GM19023 (cell line): ENCODE results near the gene NAT14.
"Not testable (repeated sequence)": the region's sequence is repeated elsewhere in the genome, so short reads cannot be mapped to it uniquely, and the experiment has no call there.

ENCODE experiments used
- ATAC-seq: cut with Tn5 transposase; IDR thresholded peaks from one replicate; pipeline ENCODE4 v1.9.1; 2021; ENCODE audit warnings: mild to moderate bottlenecking, moderate library complexity; ENCODE audit not compliant: unreplicated experiment

Gene NAT14

DNA sequence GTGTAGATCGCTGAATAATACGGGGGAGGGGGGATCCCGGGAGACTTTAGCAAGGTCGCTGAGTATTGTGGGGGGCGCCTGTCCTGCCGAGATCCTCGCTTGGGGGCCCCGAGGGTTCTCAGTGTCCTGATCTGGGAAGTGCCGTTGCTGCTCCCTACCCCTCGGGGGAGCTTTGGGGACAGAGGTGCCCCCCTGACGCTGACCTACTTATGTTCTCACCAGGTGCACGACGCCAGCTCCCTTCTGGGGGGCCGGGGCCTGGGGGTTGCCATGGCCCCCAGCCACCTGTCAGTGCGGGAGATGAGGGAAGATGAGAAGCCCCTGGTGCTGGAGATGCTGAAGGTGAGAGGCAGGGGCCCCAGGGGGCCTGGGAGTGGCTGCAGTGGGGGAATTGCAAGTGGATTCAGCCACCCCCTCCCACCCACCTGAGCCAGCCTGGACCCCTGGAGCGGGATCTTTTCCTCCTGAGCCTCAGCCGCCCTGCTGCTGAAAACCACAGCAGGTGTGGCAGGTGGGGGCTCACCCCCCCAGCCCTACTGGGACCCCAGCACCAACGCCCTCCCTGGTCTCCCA lies 537 bp downstream of the NAT14 start:
- ATAC-seq: no peak

DNA sequence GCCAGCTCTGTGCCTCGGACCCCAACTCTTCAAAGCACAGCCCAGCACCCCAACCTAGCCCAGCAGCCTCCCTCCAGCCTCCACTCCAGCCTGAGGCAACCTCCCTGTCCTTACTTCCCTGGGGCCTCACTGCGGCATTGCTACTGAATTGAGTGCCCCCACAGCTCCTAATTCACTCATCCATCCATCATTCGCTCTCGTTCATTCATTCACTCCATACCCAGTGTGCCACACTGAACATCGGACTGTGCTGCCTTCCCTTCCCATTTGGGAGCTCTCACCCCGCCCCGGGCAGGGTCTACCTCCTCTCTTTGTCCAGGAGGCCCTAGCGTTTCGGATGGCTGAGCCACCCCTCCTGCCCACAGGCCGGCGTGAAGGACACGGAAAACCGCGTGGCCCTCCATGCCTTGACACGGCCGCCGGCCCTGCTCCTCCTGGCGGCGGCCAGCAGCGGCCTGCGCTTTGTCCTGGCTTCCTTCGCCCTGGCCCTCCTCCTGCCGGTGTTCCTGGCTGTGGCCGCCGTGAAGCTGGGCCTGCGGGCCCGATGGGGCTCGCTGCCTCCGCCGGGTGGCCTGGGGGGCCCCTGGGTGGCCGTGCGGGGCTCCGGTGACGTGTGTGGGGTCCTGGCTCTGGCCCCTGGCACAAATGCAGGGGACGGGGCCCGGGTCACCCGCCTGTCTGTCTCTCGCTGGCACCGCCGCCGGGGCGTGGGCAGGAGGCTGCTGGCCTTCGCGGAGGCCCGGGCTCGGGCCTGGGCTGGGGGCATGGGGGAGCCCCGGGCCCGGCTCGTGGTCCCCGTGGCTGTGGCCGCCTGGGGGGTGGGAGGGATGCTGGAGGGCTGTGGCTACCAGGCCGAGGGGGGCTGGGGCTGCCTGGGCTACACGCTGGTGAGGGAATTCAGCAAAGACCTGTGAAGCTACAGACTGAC lies 1.3 kb downstream of the NAT14 start:
- no peak for ATAC-seq

DNA sequence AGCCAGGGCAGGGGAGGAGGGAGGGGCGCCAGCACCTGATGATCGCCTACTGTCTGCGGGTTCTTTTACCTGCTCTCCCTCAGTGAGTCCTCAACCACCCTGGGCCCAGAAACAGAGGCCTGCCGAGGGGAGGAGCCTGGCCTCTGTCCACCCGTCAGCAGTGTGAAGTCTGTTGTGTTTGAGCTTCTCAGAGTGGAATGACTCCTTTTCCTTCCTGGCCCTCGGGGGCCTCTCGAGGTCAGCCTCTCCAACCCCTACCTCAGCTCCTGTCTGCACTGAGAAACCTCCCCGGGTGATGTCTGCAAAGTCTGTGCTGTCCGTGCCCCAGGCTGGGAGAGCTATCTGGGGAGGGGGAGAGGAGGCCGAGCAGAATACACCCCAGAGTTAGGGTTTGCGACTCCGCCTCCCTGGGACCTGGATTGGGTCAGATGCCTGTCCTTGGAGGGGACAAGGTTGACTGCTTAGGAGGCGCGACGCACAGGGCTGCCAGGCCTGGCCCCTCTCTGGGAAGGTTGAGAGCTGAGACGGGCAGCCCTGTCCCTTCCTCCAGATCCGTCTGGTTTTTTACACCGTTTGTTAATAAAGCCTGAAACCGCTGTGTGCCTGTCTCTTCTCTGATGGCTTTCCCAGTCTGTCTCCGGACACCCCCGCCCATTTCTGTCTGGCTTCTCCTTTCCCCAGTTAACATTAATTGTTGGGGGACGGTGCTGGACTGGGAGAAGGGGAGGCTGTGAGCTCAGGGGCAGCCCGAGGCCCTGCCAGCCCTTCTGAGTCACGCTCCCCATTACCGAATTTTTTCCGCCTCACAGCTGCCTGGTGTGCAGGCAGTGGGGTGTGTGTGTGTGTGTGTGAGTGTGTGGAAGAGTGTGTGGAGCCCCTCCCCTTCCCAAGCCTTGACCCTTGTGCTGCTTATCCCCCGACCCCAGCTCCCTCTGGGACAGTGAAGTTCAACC lies 2.3 kb downstream of the NAT14 start:
- ATAC-seq: no peak

DNA sequence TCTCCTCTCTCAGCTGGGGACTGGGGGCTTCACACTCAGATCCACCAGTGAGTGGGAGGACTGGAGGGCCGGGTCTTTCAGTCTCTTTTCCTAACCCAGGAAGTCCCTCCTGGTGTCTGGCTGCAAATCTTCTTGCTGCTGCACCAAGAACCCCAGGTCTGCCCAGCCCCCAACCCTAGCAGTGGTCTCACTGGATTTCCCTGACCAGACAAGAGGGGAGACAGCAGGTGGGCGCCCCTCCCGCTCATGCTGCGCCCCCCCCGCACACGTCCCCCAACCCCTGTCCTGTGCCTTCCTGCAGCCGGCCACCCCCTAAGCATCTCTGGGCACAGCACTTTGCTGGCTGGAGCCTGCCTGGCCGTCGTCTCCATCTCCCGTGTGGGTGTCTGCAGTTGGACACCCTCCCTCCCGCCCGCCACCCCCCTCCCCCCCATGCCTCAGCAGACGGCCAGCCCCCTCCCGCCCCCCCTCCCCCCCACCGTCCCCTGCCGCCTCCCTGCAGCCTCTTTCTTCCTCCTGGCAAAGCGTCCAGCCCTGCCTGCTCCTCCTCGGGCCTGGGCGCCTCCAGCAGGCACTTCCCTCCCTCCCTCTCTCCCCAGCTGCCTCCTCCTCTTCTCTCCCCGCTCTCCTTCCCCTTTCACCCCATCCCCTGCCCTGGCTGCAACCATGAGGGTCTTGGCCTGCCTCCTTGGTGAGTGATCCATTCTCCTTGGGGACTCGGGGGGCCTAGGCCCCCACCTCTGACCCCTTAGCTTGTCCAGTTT lies 3.1 kb downstream of the NAT14 start, which contains the start of gene SSC5D:
TSS of gene SSC5D (plus strand) at position 513 of the 764 bp plus-strand sequence. CDS start at position 667, 154 bp downstream.
- ATAC-seq: no peak

DNA sequence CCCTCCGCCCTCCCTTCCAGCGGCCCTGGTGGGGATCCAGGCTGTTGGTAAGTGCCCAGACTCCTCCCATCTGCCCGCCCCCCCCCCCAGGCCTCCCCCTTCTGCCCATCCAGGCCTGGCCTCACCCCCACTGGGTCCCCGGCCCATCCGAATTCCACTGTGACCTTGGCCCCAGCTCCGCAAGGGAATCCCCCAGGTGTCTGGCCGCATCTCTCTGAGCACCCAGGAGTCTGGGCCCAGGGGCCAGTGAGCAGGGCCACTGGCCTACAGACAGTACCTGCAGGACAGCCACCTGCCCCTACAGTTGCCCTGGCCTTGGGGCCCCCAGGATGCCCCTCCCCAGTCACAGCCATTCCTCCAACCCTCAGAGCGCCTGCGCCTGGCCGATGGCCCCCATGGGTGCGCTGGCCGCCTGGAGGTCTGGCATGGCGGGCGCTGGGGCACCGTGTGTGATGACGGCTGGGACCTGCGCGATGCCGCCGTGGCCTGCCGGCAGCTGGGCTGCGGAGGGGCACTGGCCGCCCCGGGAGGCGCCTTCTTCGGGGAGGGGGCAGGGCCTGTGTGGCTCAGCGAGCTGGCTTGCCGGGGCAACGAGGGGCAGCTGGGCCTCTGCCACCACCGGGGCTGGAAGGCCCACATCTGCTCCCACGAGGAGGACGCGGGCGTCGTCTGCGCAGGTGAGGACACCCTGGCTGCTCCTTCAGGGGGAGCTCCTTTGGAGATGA lies 4.2 kb downstream of the NAT14 start:
- no peak for ATAC-seq

- no peak for ATAC-seq
Observed at GRCh38 chr19:55489711-55490477, 4.9 kb downstream of the NAT14 start.

DNA sequence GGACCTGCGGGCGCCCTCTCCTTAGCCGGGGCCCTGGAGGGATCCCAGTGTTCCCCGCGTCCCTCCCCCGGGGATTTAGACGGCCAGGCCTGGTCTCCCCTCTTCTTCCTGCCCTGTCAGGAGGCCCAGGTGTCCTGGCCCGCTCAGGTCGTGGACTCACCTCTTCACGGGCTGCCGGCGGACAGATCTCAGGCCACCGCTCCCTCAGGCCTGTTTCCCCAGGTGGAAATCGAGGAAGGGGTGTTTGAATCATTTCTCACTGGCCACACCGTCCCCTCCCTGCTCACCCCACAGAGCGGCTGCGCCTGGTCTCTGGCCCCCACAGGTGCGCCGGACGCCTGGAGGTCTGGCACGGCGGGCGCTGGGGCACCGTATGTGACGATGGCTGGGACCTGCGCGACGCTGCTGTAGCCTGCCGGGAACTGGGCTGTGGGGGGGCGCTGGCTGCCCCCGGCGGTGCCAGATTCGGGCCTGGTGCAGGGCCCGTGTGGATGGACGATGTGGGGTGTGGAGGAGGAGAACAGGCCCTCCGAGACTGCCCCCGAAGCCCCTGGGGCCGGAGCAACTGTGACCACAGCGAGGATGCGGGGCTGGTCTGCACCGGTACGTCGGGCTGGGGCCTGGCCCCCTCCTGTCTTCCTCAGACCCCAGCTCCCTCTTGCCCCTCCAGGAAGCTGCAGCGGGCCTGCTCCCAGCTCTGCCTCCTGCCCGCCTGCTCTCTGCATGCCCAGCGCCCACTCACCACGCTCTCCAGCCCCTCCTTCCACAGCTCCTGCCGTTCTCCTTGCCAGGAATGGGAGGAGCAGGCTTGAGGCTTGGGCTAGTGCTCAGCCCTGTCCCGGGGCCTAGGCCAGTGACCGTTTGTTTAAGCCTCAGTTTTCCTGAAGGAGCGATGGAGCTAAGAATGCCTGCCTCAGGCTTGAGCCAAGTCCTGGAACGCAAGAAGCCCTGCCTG lies 5.8 kb downstream of the NAT14 start:
- ATAC-seq: no peak

DNA sequence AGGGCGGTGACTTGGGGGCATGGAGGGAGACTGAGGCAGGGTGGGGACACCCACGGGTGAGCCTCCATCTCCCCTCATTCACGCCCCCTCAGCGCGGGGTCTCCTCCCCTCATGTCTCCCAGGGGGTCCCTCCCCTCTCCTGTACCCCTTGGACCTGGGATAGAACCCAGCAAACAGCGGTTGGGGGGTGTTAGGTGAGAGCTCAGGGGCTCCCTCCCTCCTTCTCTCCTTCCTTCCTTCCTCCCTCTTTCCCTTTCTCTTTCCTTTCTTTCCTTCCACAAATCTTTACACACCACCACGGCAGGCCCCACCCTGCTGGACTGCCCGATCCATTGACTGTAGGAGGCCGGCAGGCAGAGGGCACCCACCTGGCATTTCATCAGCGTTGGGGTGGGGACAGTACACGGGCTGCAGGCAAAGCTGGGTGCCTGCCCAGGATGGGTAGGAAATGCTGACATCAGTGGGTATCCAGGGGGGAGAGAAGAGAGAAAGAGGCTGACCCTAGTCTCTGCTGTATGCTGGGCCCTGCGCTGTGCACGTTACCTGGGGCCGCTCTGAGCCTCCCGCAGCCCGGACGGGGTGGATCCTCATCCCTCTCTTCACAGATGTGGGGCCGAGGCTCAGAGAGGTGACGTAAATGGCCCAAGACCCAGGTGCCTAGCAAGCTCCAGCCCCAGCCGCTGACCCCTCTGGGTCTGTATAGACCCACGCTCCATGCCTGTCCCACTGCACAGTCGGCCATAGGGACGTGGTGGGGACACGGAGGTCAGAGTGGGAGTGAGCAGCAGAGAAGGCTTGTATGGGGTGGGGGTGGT lies 6.8 kb downstream of the NAT14 start:
- ATAC-seq: no peak

- ATAC-seq: no peak
Observed at GRCh38 chr19:55492362-55492944, 7.5 kb downstream of the NAT14 start.

DNA sequence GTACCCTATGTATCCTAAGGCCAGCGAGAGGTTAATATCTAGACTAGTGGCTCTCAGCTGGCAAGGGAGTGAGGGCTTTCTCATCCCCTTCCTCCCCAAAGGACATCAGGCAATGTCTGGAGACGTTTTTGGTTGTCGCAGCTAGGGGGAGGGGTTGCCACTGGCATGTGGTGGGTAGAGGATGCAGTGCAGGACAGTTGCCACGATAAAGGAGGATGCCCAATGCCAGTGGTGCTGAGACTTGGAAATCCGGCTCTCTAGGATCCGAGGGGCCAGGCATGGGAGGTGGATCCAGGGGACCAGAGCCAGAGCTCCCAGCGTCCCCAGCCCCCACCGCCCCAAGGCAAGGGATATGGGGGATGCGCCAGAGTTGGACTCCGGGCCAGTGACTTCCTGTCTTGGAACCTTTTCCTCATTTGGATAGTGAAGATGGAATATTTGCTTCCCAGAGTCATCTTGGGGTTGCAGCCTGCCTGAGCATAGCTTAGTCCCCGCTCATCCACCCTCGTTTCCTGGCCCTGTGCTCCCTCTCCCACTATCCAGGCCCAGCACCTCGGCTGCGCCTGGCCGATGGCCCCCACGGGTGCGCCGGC lies 8.2 kb downstream of the NAT14 start:
- no peak for ATAC-seq

DNA sequence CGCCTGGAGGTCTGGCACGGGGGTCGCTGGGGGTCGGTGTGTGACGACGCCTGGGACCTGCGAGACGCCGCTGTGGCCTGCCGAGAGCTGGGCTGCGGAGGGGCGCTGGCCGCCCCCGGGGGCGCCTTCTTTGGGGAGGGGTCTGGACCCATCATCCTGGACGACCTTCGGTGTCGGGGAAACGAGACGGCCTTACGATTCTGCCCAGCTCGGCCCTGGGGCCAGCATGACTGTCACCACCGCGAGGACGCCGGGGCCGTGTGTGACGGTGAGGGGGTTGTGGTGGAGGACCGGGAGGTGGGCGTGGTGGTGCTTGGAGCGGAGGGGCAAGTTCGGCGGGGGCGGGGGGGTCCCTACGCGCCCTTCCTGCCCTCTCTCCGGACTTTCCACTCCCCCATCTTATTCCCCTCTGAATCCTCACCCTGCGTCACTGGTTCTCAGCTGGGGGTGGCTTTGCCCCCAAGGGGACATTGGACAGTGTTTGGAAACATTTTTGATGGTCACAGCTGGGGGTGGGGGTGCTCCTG lies 8.7 kb downstream of the NAT14 start:
- ATAC-seq: no peak

- ATAC-seq: no peak
Observed at GRCh38 chr19:55494172-55494761, 9.3 kb downstream of the NAT14 start.

GRCh38 chr19:55495646-55496349 lies 10.8 kb downstream of the NAT14 start:
- no peak for ATAC-seq

DNA sequence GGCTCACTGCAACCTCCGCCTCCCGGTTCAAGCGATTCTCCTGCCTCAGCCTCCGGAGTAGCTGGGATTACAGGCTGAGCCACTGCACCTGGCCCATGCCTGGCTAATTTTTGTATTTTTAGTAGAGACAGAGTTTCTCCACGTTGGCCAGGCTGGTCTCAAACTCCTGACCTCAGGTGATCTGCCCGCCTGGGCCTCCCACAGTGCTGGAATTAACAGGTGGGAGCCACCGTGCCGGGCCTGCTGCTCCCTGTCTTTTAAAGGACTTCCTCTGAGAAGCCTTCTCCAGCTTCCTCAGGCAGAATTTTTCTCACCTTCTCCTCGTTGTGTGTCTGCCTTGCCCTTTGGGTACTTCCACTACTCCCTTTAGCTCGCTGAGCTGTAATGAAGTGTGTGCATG lies 11.8 kb downstream of the NAT14 start:
- ATAC-seq: not testable (repeated sequence)

DNA sequence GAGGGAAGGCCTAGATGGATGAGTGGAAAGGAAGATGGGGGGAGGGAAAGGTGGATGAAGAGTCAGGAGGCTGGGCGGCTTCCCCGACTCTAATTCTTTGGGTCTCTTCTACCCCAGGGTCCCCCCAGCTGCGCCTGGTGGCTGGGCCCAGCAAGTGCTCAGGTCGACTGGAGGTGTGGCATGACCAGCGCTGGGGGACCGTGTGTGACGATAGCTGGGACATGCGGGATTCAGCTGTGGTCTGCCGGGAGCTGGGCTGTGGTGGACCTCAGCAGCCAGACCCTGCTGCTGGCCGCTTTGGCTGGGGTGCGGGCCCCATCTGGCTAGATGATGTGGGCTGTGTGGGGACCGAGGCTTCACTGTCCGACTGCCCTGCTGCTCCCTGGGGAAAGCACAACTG lies 12.8 kb downstream of the NAT14 start:
- no peak for ATAC-seq
